ENCODE results near the gene SDK1.

Gene SDK1

DNA sequence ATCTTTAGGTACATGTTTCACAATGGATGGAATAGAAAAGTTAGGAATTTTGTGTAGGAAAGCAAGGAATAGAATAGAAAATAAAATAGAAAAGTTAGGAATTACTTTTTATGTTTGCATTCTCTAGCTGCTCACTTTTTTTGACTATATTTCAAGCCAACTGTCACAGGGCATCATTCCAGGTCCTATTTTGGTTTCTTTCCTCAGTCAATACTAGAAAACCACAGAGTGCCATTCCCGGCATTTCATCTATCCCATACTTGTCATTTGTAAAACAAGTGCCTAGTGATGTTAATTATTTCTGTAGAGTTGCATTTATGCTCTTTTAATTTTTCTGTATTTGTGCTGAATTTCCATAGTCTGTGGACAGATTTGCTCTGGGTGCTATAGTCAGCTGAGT, 66.2 kb downstream of the SDK1 start:
- DNase-seq (ENCODE audit: low spot score): no peak
- no peak for TF ChIP-seq CTCF (IDR thresholded peaks at IDR 0.05; ENCODE audit: extremely low read depth, missing control alignments)

DNA sequence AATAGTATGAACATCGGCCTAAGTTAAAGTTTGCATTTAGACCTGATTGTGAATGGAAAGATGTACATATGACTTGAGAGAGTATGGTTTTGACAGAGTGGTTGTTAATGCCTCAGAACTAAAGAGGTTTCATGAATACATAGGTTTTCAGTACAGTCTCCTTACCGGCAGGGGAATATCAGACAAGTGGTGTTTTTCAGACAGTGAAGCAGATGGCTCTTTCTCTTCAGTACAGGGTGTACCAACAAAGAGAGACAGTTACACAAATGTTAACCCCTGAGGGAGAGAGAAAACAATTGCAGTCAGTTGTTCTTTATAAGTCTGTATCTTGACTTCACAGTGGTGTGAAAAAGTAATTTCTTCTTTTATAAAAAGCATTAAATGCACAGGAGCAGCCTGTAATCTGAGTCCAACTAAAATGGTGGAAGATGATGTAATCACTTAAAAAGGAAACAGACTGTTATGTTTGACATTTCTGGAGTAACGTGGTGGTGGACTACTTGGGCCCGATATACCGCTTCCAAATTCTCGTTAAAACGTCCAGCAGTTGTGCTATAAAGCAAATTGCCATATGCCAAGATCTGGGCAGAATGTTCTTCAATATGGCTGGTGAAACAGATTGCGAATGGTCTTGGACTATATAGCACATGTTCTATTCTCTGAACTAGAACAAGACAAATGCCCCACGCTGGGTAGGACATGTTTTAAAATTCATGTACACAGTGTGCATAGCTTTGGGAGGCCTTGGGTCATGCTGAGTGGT, 69.2 kb downstream of the SDK1 start:
- no peak for TF ChIP-seq CTCF (IDR thresholded peaks at IDR 0.05; ENCODE audit: extremely low read depth, missing control alignments)
- no peak for DNase-seq (ENCODE audit: low spot score)

DNA sequence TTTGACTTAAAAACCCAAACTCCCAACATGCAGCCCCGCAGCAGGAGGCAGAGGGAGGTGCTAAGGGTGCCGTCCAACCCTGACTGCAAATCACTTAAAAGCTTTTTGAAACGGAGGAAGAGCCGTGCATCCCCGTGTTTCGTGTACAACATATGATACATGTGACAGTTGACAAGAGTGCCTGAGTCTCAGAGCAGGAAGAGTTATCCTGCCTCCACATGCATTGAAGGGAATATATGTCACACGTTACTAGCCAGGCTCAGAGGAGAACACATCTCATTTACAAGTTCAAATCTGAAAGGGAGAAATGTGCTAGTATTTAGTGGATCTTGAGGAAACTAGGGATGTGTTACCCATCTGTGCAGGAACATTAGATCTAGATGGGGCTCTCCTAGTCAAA, 69.9 kb downstream of the SDK1 start:
- TF ChIP-seq CTCF (IDR thresholded peaks at IDR 0.05; ENCODE audit: extremely low read depth, missing control alignments): no peak
- no peak for DNase-seq (ENCODE audit: low spot score)

DNA sequence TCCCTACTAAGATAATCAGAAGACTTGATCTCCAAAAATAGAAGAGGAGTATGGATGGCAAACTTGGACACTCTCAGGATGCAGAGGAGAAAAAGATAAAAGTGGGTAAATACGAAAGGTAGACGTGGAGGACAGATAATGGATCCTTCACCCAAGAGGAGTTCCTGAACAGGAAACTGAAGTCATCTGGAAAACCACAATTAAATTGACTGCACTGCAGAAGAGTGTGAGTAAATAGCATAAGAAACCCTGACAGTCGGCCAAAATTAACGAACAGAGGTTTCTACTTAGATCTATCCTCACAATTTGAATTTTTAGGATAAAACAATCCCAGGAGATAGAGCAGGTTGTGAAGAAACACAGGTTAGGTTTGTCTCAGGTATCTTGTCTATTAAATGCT, 70.5 kb downstream of the SDK1 start:
- TF ChIP-seq CTCF (IDR thresholded peaks at IDR 0.05; ENCODE audit: extremely low read depth, missing control alignments): no peak
- DNase-seq (ENCODE audit: low spot score): no peak

- no peak for DNase-seq (ENCODE audit: low spot score)
- TF ChIP-seq CTCF (IDR thresholded peaks at IDR 0.05; ENCODE audit: extremely low read depth, missing control alignments): no peak
Measured at GRCh38 chr7:3374239-3374638, 73.2 kb downstream of the SDK1 start.

- TF ChIP-seq CTCF (IDR thresholded peaks at IDR 0.05; ENCODE audit: extremely low read depth, missing control alignments): no peak
- no peak for DNase-seq (ENCODE audit: low spot score)
Measured at GRCh38 chr7:3378390-3379150, 77.5 kb downstream of the SDK1 start.

DNA sequence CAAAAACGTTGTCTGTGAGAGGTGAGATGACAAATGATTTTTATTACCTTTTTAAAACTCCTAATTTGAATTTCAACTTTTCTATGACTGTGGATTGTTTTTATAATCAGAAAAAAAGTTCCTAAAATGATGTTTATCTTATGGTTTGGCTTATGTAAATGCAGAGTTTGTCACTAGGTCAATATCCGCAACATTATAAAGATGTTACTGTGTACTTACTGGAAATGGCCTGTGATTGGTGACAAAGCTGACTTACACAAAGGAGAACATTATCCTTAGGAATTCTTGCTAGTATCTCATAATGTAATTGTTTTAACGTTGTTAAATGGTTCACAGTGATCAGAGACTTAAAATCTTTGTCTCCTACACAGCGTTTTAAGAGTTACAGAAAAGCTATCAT, 79.0 kb downstream of the SDK1 start:
- no peak for TF ChIP-seq CTCF (IDR thresholded peaks at IDR 0.05; ENCODE audit: extremely low read depth, missing control alignments)
- DNase-seq (ENCODE audit: low spot score): no peak

Data from GM20000 (cell line).